Lung (tissue), 12 donors: ENCODE measurements around the gene PRICKLE2. TPM values are rescaled to one million over a fixed set of nuclear protein-coding genes. Genes with fewer than 3 reads are reported as not detected.

Experiments used
- ATAC-seq: fragments of 200-7000 bp; cut with Tn5 transposase; one replicate; pipeline ENCODE4 v1.9.1; 2020; ENCODE audit warnings: moderate number of reproducible peaks; ENCODE audit not compliant: insufficient read depth, low FRiP score
- DNase-seq, 3 donors: peaks; one replicate each; pipeline ENCODE4 v3.0.0-alpha.2; 2013 to 2017
- H3K27ac ChIP-seq, 2 donors: one replicate each; pipeline ENCODE4 v1.5.1; 2013; ENCODE audit warnings: mild to moderate bottlenecking in 2 of 2, moderate library complexity in 2 of 2, control low read depth in 1 of 2, inconsistent platforms in 1 of 2, low read depth in 1 of 2, low read length in 1 of 2
- H3K27me3 ChIP-seq, 3 donors: one replicate each; pipeline ENCODE4 v1.5.1; 2013; ENCODE audit warnings: low read length in 2 of 3; ENCODE audit not compliant: control insufficient read depth in 3 of 3, insufficient read depth in 3 of 3
- H3K36me3 ChIP-seq, 4 donors: one replicate each; pipeline ENCODE4 v1.5.1; 2013; ENCODE audit warnings: low read length in 4 of 4, mild to moderate bottlenecking in 1 of 4, moderate library complexity in 1 of 4; ENCODE audit not compliant: control insufficient read depth in 4 of 4, insufficient read depth in 4 of 4
- H3K4me1 ChIP-seq, 5 donors: one replicate each; pipeline ENCODE4 v1.5.1; 2013; ENCODE audit warnings: low read length in 5 of 5, mild to moderate bottlenecking in 2 of 5, moderate library complexity in 1 of 5; ENCODE audit not compliant: control insufficient read depth in 5 of 5, insufficient read depth in 5 of 5
- H3K4me3 ChIP-seq: one replicate; pipeline ENCODE4 v1.5.1; 2013; ENCODE audit warnings: mild to moderate bottlenecking, control low read depth, moderate library complexity
- H3K9ac ChIP-seq, 2 donors: one replicate each; pipeline ENCODE4 v1.5.1; 2013; ENCODE audit warnings: low read length in 2 of 2, control low read depth in 1 of 2; ENCODE audit not compliant: insufficient read depth in 1 of 2
- H3K9me3 ChIP-seq, 4 donors: one replicate each; pipeline ENCODE4 v1.5.1; 2013; ENCODE audit warnings: low read length in 3 of 4, mild to moderate bottlenecking in 1 of 4, moderate library complexity in 1 of 4; ENCODE audit not compliant: control insufficient read depth in 4 of 4, insufficient read depth in 3 of 4
- WGBS, 2 donors: extraction: QIAGEN DNeasy Blood & Tissue Kit; methylation state at CpG; one replicate each; pipeline ENCODE4 v1.1.7; 2013; 5-methylcytosine and 5-hydroxymethylcytosine counted together
- polyA plus RNA-seq, 2 donors: library from polyadenylated mRNA; stranded (reverse); fragments of 200-250 nt; gene quantifications; one replicate each; pipeline ENCODE4 v1.2.1, GENCODE V29; 2013
- total RNA-seq, 2 donors: library from RNA; depleted of rRNA in 1 of 2; stranded (reverse); fragments of >200 nt in 1 of 2; gene quantifications; one replicate each; pipeline ENCODE4 v1.2.1, GENCODE V29; 2014 to 2021
- TF ChIP-seq, protein P1 (sequence below): IDR thresholded peaks from 2 replicates; pipeline ENCODE4 v1.5.1; 2012; ENCODE audit warnings: mild to moderate bottlenecking; ENCODE audit errors: control extremely low read depth, extremely low read depth
- donor health status: control.
- donor health status: control.
- donor health status: Bipolar disorder and iron deficiency.
- donor health status: healthy.
- donor health status: DM: yes; HTN: yes; CAD: no.

The PRICKLE2 gene
- total and polyA plus RNA-seq, 4 donors, result 4.0 to 88.0 (median 19.9) TPM

- H3K4me3 ChIP-seq, result no peak overlapping the region
- TF ChIP-seq, protein P1, sequence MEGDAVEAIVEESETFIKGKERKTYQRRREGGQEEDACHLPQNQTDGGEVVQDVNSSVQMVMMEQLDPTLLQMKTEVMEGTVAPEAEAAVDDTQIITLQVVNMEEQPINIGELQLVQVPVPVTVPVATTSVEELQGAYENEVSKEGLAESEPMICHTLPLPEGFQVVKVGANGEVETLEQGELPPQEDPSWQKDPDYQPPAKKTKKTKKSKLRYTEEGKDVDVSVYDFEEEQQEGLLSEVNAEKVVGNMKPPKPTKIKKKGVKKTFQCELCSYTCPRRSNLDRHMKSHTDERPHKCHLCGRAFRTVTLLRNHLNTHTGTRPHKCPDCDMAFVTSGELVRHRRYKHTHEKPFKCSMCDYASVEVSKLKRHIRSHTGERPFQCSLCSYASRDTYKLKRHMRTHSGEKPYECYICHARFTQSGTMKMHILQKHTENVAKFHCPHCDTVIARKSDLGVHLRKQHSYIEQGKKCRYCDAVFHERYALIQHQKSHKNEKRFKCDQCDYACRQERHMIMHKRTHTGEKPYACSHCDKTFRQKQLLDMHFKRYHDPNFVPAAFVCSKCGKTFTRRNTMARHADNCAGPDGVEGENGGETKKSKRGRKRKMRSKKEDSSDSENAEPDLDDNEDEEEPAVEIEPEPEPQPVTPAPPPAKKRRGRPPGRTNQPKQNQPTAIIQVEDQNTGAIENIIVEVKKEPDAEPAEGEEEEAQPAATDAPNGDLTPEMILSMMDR, result no peak
- H3K36me3 ChIP-seq, result peaks cover 1 to 31% (median 8%) of the 10 kb centered on the region in 4 donors
- no peak overlapping the region for H3K9ac ChIP-seq
- ATAC-seq (no peak), DNase-seq (no peak)
- H3K27ac ChIP-seq, result no peak overlapping the region
- H3K9me3 ChIP-seq, result no peaks in the 10 kb centered on the region
- no peaks in the 10 kb centered on the region for H3K27me3 ChIP-seq
- peaks cover 0 to 8% (median 0%) of the 10 kb centered on the region in 5 donors for H3K4me1 ChIP-seq
- 75 to 88% methylated on average over 5 of the region's 5 CpGs for WGBS, 2 donors
These were observed 28.9 kb downstream of the PRICKLE2 start for GRCh38 chr3:64196236-64196929.

GRCh38 chr3:64195789-64196188 lies 29.5 kb downstream of the PRICKLE2 start:
- ATAC-seq (no peak), DNase-seq (no peak)
- H3K4me3 ChIP-seq, result no peak overlapping the region
- H3K27ac ChIP-seq, result no peak overlapping the region
- peaks cover 0 to 8% (median 0%) of the 10 kb centered on the region in 5 donors for H3K4me1 ChIP-seq
- TF ChIP-seq, protein P1, result no peak
- H3K36me3 ChIP-seq, result peaks cover 1 to 31% (median 9%) of the 10 kb centered on the region in 4 donors
- WGBS, 2 donors, result 86 to 90% methylated on average over 1 of the region's 1 CpG
- H3K27me3 ChIP-seq, result no peaks in the 10 kb centered on the region
- H3K9me3 ChIP-seq, result no peaks in the 10 kb centered on the region
- no peak overlapping the region for H3K9ac ChIP-seq

DNA sequence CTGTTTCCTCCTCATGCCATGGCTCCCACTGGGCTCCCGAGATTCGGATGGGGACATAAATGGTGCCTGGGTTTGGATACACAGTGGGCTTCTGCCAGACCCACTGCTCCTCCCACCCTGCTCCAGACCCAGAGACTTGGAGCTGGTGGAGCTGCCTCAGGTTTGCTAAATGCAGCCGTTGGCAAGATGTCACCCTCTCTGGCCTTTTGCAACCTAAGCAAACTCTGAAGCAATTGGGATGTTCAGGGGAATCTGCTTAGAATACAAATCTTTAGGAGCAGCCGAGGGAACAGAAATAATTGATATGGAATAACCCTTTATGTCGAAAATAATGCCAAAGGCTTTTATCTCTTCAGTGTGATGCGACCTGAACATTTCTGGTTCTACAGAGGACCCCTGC lies 33.4 kb downstream of the PRICKLE2 start:
- no peak overlapping the region for H3K27ac ChIP-seq
- TF ChIP-seq, protein P1, result no peak
- H3K4me1 ChIP-seq, result peaks cover 17 to 32% (median 24%) of the 10 kb centered on the region in 5 donors
- no peak for DNase-seq
- ATAC-seq, result no peak
- no peak overlapping the region for H3K9ac ChIP-seq
- WGBS, 2 donors, result 87 to 90% methylated on average over 6 of the region's 6 CpGs
- H3K36me3 ChIP-seq, result peaks cover 0 to 17% (median 4%) of the 10 kb centered on the region in 4 donors
- H3K4me3 ChIP-seq, result no peak overlapping the region
- no peaks in the 10 kb centered on the region for H3K9me3 ChIP-seq
- H3K27me3 ChIP-seq, result no peaks in the 10 kb centered on the region
